HG02840 (cell line): Measurements from ENCODE around the gene TMEM132D.

Source experiments
- ATAC-seq: cut with Tn5 transposase; IDR thresholded peaks from one replicate; pipeline ENCODE4 v1.9.1; 2021; ENCODE audit warnings: mild to moderate bottlenecking, moderate library complexity, moderate number of reproducible peaks; ENCODE audit not compliant: unreplicated experiment, low FRiP score

The TMEM132D gene

DNA sequence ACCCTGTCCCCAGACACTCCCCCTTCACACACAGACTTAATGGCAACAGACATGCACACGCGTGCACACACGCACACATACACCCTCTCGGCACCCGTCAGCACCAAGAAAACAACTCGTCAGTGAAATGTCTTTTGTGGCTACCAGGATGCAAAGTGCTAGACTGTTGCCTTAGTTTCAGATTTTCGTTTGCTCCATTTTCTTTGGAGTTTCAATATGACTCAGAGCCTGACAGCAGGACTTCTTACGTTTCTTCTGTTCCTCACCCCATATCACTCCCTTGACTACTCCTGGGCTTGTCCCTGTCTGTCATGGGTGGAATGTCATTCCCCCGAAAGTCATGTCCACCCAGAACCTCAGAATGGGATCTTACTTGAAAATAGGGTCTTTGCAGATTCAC lies 867.7 kb downstream of the TMEM132D start:
- ATAC-seq, result no peak

DNA sequence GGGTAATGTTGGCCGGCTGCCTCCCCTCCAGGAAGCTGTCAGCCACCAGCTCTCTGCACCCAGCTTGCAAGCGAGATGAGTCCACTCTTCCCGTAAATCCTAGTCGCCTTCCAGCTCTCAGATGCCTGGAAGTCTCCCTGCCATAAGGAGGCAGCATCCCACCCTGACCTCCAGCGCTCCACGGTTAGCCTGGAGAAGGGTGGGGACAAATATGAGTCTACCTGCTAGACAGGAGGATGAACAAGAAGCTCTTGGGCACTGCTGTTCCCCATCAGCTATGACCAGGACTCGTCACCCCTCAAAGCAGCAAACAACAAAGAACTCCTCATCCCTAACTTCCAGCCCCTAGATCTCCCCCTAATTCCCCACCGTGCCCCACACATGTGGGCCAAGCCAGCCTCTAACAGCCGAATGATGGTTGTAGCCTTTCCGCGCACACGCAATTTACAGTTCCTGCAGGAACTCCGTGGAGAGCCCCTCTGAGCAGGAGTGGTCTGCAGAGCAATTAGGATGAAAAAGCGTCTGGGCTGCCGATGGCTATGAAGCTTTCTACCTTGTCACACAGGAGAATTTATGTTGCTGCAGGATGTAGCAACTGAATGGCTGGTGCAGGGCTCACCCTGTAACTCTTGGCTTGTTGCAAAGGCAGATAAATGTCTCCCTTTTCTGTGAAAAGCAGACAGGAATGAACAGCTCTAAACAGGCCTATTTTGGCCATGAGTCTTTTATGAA lies 869.1 kb downstream of the TMEM132D start:
- ATAC-seq, result no peak

DNA sequence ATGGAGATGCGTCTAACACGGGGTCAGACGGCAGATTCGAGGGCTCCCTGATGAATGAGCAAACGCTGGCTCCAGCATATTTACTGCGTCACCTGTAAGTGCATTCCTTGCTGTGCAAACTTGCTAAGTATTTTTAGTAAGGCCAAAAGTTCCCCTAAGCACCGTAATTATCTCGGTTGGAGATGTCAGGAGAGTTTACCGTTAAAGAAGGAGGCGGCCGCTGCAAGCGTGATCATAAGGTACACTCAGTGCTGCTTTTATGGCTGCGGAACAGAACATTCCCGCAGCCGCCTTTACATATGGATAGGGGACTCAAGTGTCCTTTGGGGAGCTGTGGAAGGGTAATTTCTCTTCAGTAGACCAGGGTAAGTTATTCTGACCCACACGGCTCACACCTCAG lies 875.0 kb downstream of the TMEM132D start:
- ATAC-seq, result no peak

GRCh38 chr12:129025055-129025454 lies 878.8 kb downstream of the TMEM132D start:
- no peak for ATAC-seq
